Fibroblast of lung (primary cell): ENCODE data around the gene ADD2. TPM values are rescaled to one million over a fixed set of nuclear protein-coding genes. Genes with fewer than 3 reads are reported as not detected.

Experiments used
- DNase-seq, 2 donors: peaks; one replicate each; pipeline versions ENCODE4 v3.0.0 to v3.0.0-alpha.2; 2010; ENCODE audit warnings: low read depth in 2 of 2
- H2AFZ ChIP-seq: 2 replicates; pipeline ENCODE4 v1.5.1; 2012; ENCODE audit warnings: low read length, control low read depth, inconsistent platforms
- H3K27ac ChIP-seq: 2 replicates; pipeline ENCODE4 v1.5.1; 2011; ENCODE audit warnings: low read length, control low read depth; ENCODE audit not compliant: insufficient read depth
- H3K27me3 ChIP-seq: 2 replicates; pipeline ENCODE4 v1.5.1; 2011; ENCODE audit warnings: mild to moderate bottlenecking, low read length; ENCODE audit not compliant: control insufficient read depth, insufficient read depth
- H3K36me3 ChIP-seq: 2 replicates; pipeline ENCODE4 v1.5.1; 2011; ENCODE audit warnings: low read length; ENCODE audit not compliant: control insufficient read depth, insufficient read depth
- H3K4me1 ChIP-seq: 2 replicates; pipeline ENCODE4 v1.5.1; 2011; ENCODE audit warnings: low read length; ENCODE audit not compliant: control insufficient read depth, insufficient read depth; ENCODE audit errors: extremely low read depth
- H3K4me2 ChIP-seq: 2 replicates; pipeline ENCODE4 v1.5.1; 2011; ENCODE audit warnings: low read length, control low read depth; ENCODE audit not compliant: insufficient read depth; ENCODE audit errors: extremely low read depth
- H3K4me3 ChIP-seq, 4 experiments: fragments of 200-600 bp in 1 of 4; sonication (generic) in 1 of 4; replicated peaks in 1 of 4; 2 replicates each; pipeline ENCODE4 v1.5.1; 2011 to 2016; ENCODE audit warnings: low read length in 4 of 4, low read depth in 3 of 4, mild to moderate bottlenecking in 3 of 4, control low read depth in 2 of 4, inconsistent platforms in 1 of 4, mixed read lengths in 1 of 4; ENCODE audit not compliant: insufficient read depth in 1 of 4; ENCODE audit errors: control extremely low read depth in 1 of 4
- H3K79me2 ChIP-seq: 2 replicates; pipeline ENCODE4 v1.5.1; 2012; ENCODE audit warnings: mild to moderate bottlenecking, low read length, inconsistent platforms; ENCODE audit not compliant: control insufficient read depth, insufficient read depth
- H3K9ac ChIP-seq: 2 replicates; pipeline ENCODE4 v1.5.1; 2011; ENCODE audit warnings: mild to moderate bottlenecking, low read length, control low read depth; ENCODE audit not compliant: insufficient read depth
- H3K9me3 ChIP-seq: 2 replicates; pipeline ENCODE4 v1.5.1; 2012; ENCODE audit warnings: low read depth, low read length; ENCODE audit not compliant: control insufficient read depth, insufficient read depth
- H4K20me1 ChIP-seq: 2 replicates; pipeline ENCODE4 v1.5.1; 2011; ENCODE audit warnings: low read length; ENCODE audit not compliant: control insufficient read depth, insufficient read depth; ENCODE audit errors: extremely low read depth
- EZH2 ChIP-seq: IDR thresholded peaks from 2 replicates; pipeline ENCODE4 v1.5.1; 2012; ENCODE audit warnings: low read length, control low read depth, mild to moderate bottlenecking; ENCODE audit errors: missing control alignments
- polyA plus RNA-seq, 2 donors: library from polyadenylated mRNA; depleted of rRNA in 1 of 2; stranded (reverse) in 1 of 2; unstranded in 1 of 2; fragments of >200 nt; gene quantifications; 2 replicates each; pipeline ENCODE4 v1.2.1, GENCODE V29; 2011 to 2012; ENCODE audit warnings: missing spikeins in 1 of 2
- total RNA-seq: library from RNA; depleted of rRNA; stranded (reverse); fragments of >200 nt; gene quantifications from 2 replicates; pipeline ENCODE4 v1.2.1, GENCODE V29; 2014
- TF ChIP-seq, protein P1 (sequence below), 2 donors: IDR thresholded peaks in 1 of 2; conservative IDR thresholded peaks in 1 of 2; 1 replicate in 1 of 2; 2 replicates in 1 of 2; pipeline ENCODE4 v1.5.1; 2011 to 2012; ENCODE audit warnings: low read length in 2 of 2, control low read depth in 1 of 2, inconsistent platforms in 1 of 2, low read depth in 1 of 2, mild to moderate bottlenecking in 1 of 2

The ADD2 gene
- total and polyA plus RNA-seq, 2 donors (not counting 1 experiment from before 2014, with no cell fraction given): 0.22 to 2.5 TPM

DNA sequence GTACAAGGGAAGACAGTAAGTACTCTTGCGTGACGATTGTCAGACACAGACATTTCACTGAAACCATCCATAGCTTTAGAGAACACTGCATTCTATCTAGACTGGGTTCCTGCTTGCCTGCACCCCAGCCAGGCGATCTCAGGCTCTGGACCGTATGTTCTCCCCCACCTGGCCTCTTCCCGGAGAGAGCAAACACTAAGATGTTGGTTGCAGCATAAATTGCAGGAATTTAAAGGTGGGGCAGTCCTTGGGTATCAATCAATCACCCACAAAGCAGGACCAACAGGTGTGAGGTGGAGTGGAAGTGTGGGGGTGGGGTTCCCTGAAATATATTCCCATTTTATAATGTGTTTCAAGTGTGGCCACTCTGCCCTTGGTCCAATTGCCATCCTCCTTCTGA, 110.8 kb downstream of the ADD2 start:
- Histone ChIP-seq H2AFZ (no peak overlapping the region), H3K79me2 (no peaks in the 10 kb centered on the region), H3K36me3 (no peaks in the 10 kb centered on the region), H3K4me2 (no peak overlapping the region), H3K27me3 (peaks cover 6% of the 10 kb centered on the region), H4K20me1 (no peaks in the 10 kb centered on the region), H3K9me3 (no peaks in the 10 kb centered on the region), H3K9ac (no peak overlapping the region), H3K27ac (no peak overlapping the region), H3K4me3 (no peak overlapping the region), H3K4me1 (no peaks in the 10 kb centered on the region)
- no peak for DNase-seq
- TF ChIP-seq, protein P1, sequence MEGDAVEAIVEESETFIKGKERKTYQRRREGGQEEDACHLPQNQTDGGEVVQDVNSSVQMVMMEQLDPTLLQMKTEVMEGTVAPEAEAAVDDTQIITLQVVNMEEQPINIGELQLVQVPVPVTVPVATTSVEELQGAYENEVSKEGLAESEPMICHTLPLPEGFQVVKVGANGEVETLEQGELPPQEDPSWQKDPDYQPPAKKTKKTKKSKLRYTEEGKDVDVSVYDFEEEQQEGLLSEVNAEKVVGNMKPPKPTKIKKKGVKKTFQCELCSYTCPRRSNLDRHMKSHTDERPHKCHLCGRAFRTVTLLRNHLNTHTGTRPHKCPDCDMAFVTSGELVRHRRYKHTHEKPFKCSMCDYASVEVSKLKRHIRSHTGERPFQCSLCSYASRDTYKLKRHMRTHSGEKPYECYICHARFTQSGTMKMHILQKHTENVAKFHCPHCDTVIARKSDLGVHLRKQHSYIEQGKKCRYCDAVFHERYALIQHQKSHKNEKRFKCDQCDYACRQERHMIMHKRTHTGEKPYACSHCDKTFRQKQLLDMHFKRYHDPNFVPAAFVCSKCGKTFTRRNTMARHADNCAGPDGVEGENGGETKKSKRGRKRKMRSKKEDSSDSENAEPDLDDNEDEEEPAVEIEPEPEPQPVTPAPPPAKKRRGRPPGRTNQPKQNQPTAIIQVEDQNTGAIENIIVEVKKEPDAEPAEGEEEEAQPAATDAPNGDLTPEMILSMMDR (conservative IDR thresholded peaks at IDR 0.05 in 1 of 2, IDR thresholded peaks at IDR 0.05 in 1 of 2; ENCODE audit: low read depth in 1 of 2, low read length in 2 of 2): no peak
- TF ChIP-seq EZH2: no peak

DNA sequence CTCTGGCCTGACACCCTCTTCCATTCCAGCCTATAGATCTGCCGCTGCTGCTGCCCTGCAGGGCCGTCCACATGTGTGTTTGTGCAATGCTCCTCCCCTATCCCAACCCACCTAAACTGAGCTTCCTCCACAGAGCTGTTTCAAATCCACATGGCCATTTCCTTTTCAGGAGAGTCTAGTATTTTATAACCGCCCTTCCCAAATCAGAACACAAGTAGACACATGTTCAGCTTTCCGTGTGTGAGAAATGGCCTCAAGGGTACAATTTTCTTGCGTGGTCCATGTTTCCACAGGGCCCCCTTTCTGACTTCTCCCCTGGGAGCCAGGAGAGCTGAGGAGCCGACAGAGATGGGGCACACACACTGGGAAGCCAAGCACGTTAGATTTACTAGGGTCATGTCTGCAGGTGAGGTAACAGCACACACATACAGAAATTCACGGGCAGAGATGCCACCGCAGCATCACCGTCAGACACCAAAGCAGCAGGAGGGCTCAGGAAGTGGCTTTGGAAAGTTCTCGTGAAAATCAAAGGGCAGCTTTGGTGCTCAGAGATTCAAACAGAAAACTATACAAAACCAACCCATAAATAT, 111.5 kb downstream of the ADD2 start:
- no peak for TF ChIP-seq EZH2
- TF ChIP-seq, protein P1 (conservative IDR thresholded peaks at IDR 0.05 in 1 of 2, IDR thresholded peaks at IDR 0.05 in 1 of 2; ENCODE audit: low read depth in 1 of 2, low read length in 2 of 2): no peak
- no peak overlapping the region for H2AFZ ChIP-seq
- no peaks in the 10 kb centered on the region for H3K79me2 ChIP-seq
- H3K4me3 ChIP-seq: no peak overlapping the region
- H4K20me1 ChIP-seq: no peaks in the 10 kb centered on the region
- H3K4me2 ChIP-seq: no peak overlapping the region
- no peak overlapping the region for H3K27ac ChIP-seq
- no peaks in the 10 kb centered on the region for H3K4me1 ChIP-seq
- DNase-seq: no peak
- no peaks in the 10 kb centered on the region for H3K36me3 ChIP-seq
- H3K9ac ChIP-seq: no peak overlapping the region
- peaks cover 6% of the 10 kb centered on the region for H3K27me3 ChIP-seq
- no peaks in the 10 kb centered on the region for H3K9me3 ChIP-seq

DNA sequence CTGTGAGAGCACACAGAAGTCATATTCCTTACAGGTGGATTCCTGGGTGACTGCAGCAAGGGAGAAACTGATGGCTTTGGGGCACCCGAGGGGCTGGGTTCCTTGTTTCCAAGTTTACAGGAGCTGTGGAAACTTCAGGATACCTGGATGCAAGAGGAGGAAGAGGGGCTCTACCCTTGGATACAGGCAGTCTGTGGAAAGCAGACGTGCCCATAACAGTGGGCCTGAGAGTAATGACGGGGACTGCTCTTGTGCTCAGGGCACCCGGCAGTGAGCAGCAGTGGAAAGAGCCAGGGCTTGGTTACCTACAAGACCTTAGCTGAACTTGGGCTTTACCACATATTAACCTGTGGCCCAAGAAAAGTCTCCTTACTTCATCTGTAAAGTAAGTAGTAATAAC, 112.2 kb downstream of the ADD2 start:
- Histone ChIP-seq H2AFZ (no peak overlapping the region), H3K4me3 (no peak overlapping the region), H4K20me1 (no peaks in the 10 kb centered on the region), H3K9me3 (no peaks in the 10 kb centered on the region), H3K9ac (no peak overlapping the region), H3K4me2 (no peak overlapping the region), H3K36me3 (no peaks in the 10 kb centered on the region), H3K79me2 (no peaks in the 10 kb centered on the region), H3K27ac (no peak overlapping the region), H3K4me1 (no peaks in the 10 kb centered on the region), H3K27me3 (peaks cover 6% of the 10 kb centered on the region)
- DNase-seq: no peak
- TF ChIP-seq, protein P1 (conservative IDR thresholded peaks at IDR 0.05 in 1 of 2, IDR thresholded peaks at IDR 0.05 in 1 of 2; ENCODE audit: low read depth in 1 of 2, low read length in 2 of 2): no peak
- TF ChIP-seq EZH2: no peak
